Upper lobe of right lung (tissue), 1 donor: ENCODE results near the gene UBQLN2. TPM values are rescaled to one million over a fixed set of nuclear protein-coding genes. Genes with fewer than 3 reads are reported as not detected.
"Not testable (repeated sequence)": the region's sequence is repeated elsewhere in the genome, so short reads cannot be mapped to it uniquely, and the experiment has no call there.

Experiments
- ATAC-seq: fragments of 200-7000 bp; cut with Tn5 transposase; one replicate; pipeline ENCODE4 v1.9.1; 2020; ENCODE audit warnings: mild to moderate bottlenecking, moderate library complexity
- DNase-seq: peaks from one replicate; pipeline ENCODE4 v3.0.0-alpha.2; 2020
- H3K27ac ChIP-seq: fragments of 200-600 bp; one replicate; pipeline ENCODE4 v1.8.0; 2022
- H3K27me3 ChIP-seq: fragments of 200-600 bp; one replicate; pipeline ENCODE4 v1.8.0; 2022; ENCODE audit warnings: mild to moderate bottlenecking
- H3K36me3 ChIP-seq: fragments of 200-600 bp; one replicate; pipeline ENCODE4 v1.8.0; 2022
- H3K4me1 ChIP-seq: fragments of 200-600 bp; one replicate; pipeline ENCODE4 v1.8.0; 2022
- H3K4me3 ChIP-seq: fragments of 200-600 bp; one replicate; pipeline ENCODE4 v1.8.0; 2022; ENCODE audit warnings: mild to moderate bottlenecking
- H3K9me3 ChIP-seq: fragments of 200-600 bp; one replicate; pipeline ENCODE4 v1.8.0; 2022
- CTCF ChIP-seq: fragments of 200-600 bp; IDR thresholded peaks from one replicate; pipeline ENCODE4 v1.8.0; 2022; ENCODE audit warnings: antibody characterized with exemption
- intact Hi-C: fragments of 100-400 bp; cut with DNase I; formaldehyde crosslinking; loops from one replicate; pipeline ENCODE4 v1.11.0; 2022
- total RNA-seq: library from RNA; stranded (reverse); fragmentation: NEBNext Ultra II Directional; extraction: Animal tissue kit (Norgen Biotek cat#: 25700); gene quantifications from one replicate; pipeline ENCODE4 v1.2.1, GENCODE V29; 2021
- donor health status: DM: no; HTN: yes; CAD: no; lungs with severe emphysema.

The UBQLN2 gene
- total RNA-seq, 1 donor from 2014 or later: 31.6 TPM

- Histone ChIP-seq H3K27me3 (no peaks in the 10 kb centered on the region), H3K4me1 (no peaks in the 10 kb centered on the region), H3K9me3 (no peaks in the 10 kb centered on the region), H3K36me3 (no peaks in the 10 kb centered on the region), H3K27ac (no peak overlapping the region), H3K4me3 (no peak overlapping the region)
- ATAC-seq: no peak
- no peak for DNase-seq
- intact Hi-C loops: no loop called here
- no peak for TF ChIP-seq CTCF
Measured at GRCh38 chrX:56574861-56575260, 11.4 kb downstream of the UBQLN2 start.

GRCh38 chrX:56576721-56577120 lies 13.3 kb downstream of the UBQLN2 start:
- H3K36me3 ChIP-seq: no peaks in the 10 kb centered on the region
- DNase-seq: no peak
- no peak overlapping the region for H3K4me3 ChIP-seq
- intact Hi-C loops: no loop called here
- no peaks in the 10 kb centered on the region for H3K4me1 ChIP-seq
- no peak for ATAC-seq
- no peaks in the 10 kb centered on the region for H3K27me3 ChIP-seq
- no peak for TF ChIP-seq CTCF
- H3K9me3 ChIP-seq: no peaks in the 10 kb centered on the region
- H3K27ac ChIP-seq: no peak overlapping the region

GRCh38 chrX:56588397-56589188 lies 25.2 kb downstream of the UBQLN2 start:
- Histone ChIP-seq H3K27ac (no peak overlapping the region), H3K4me1 (no peaks in the 10 kb centered on the region), H3K36me3 (no peaks in the 10 kb centered on the region), H3K9me3 (no peaks in the 10 kb centered on the region), H3K27me3 (no peaks in the 10 kb centered on the region), H3K4me3 (no peak overlapping the region)
- TF ChIP-seq CTCF: no peak
- intact Hi-C loops: no loop called here
- ATAC-seq (no peak), DNase-seq (no peak)

GRCh38 chrX:56591830-56592229 lies 28.4 kb downstream of the UBQLN2 start:
- H3K27me3 ChIP-seq, H3K4me3 ChIP-seq, H3K9me3 ChIP-seq, intact Hi-C loops, H3K36me3 ChIP-seq, ATAC-seq, H3K4me1 ChIP-seq, H3K27ac ChIP-seq, DNase-seq: not testable (repeated sequence)

GRCh38 chrX:56600141-56600540 lies 36.7 kb downstream of the UBQLN2 start:
- Histone ChIP-seq H3K4me3 (no peak overlapping the region), H3K27ac (no peak overlapping the region), H3K9me3 (no peaks in the 10 kb centered on the region), H3K36me3 (no peaks in the 10 kb centered on the region), H3K27me3 (no peaks in the 10 kb centered on the region), H3K4me1 (no peaks in the 10 kb centered on the region)
- ATAC-seq: no peak
- no peak for TF ChIP-seq CTCF
- intact Hi-C loops: no loop called here
- DNase-seq: no peak

- Histone ChIP-seq H3K4me3 (no peak overlapping the region), H3K27ac (no peak overlapping the region), H3K27me3 (no peaks in the 10 kb centered on the region), H3K4me1 (no peaks in the 10 kb centered on the region), H3K9me3 (no peaks in the 10 kb centered on the region), H3K36me3 (no peaks in the 10 kb centered on the region)
- no peak for TF ChIP-seq CTCF
- ATAC-seq (no peak), DNase-seq (no peak)
- intact Hi-C loops: no loop called here
Measured at GRCh38 chrX:56600987-56601386, 37.6 kb downstream of the UBQLN2 start.
